IMR-90 (cell line): ENCODE measurements around the gene ADAP1. TPM values are rescaled to one million over a fixed set of nuclear protein-coding genes. Genes with fewer than 3 reads are reported as not detected.

ENCODE experiments used
- ATAC-seq: fragments of 200-7000 bp; cut with Tn5 transposase; 2 replicates; pipeline ENCODE4 v1.9.1; 2020; ENCODE audit warnings: low read depth, mild to moderate bottlenecking, moderate library complexity
- BruUV-seq: library from RNA; stranded (reverse); fragments of 400-500 nt; replicated peaks from 2 replicates; lab custom pipeline; 2021; lab: Mats Ljungman, UMichigan
- CTCF ChIA-PET: fragments of 300-600 bp; formaldehyde crosslinking; extraction: SDS; loops from one replicate; lab custom pipeline; 2021; ENCODE audit warnings: antibody characterized with exemption; lab: Yijun Ruan, JAX
- POLR2A ChIA-PET: fragments of 300-600 bp; sonication (Branson Sonifier 250); formaldehyde crosslinking; loops from one replicate; lab custom pipeline; 2022; ENCODE audit warnings: antibody characterized with exemption; ENCODE audit not compliant: unreplicated experiment; lab: Charles Lee
- DNase-seq: peaks from one replicate; pipeline ENCODE4 v3.0.0; 2013
- H2AFZ ChIP-seq: replicated peaks from 2 replicates; pipeline ENCODE3; 2013; ENCODE audit warnings: low read length, mild to moderate bottlenecking; ENCODE audit not compliant: poor library complexity
- H2AK5ac ChIP-seq: 2 replicates; pipeline ENCODE4 v1.6.1; 2013; ENCODE audit warnings: low read depth, low read length, inconsistent platforms
- H2AK9ac ChIP-seq: replicated peaks from 2 replicates; pipeline ENCODE3; 2013; ENCODE audit warnings: mild to moderate bottlenecking, low read depth, low read length, moderate library complexity; ENCODE audit not compliant: poor library complexity
- H2BK120ac ChIP-seq: 2 replicates; pipeline ENCODE4 v1.6.1; 2013; ENCODE audit warnings: low read depth, low read length, inconsistent platforms
- H2BK15ac ChIP-seq: 3 replicates; pipeline ENCODE4 v1.6.1; 2013; ENCODE audit warnings: low read depth, low read length, inconsistent platforms
- H2BK20ac ChIP-seq: 2 replicates; pipeline ENCODE4 v1.6.1; 2013; ENCODE audit warnings: low read depth, mild to moderate bottlenecking, inconsistent platforms, low read length, moderate library complexity
- H2BK5ac ChIP-seq: 2 replicates; pipeline ENCODE4 v1.6.1; 2013; ENCODE audit warnings: mild to moderate bottlenecking, low read depth, low read length, inconsistent platforms; ENCODE audit not compliant: poor library complexity, severe bottlenecking
- H3K14ac ChIP-seq: replicated peaks from 2 replicates; pipeline ENCODE4 v1.6.1; 2013; ENCODE audit warnings: low read depth, low read length, inconsistent platforms
- H3K18ac ChIP-seq: 2 replicates; pipeline ENCODE4 v1.6.1; 2013; ENCODE audit warnings: low read depth, low read length, control low read depth
- H3K23ac ChIP-seq: 2 replicates; pipeline ENCODE4 v1.6.1; 2013; ENCODE audit warnings: low read depth, low read length, inconsistent platforms
- H3K27ac ChIP-seq: 2 replicates; pipeline ENCODE4 v1.5.1; 2013; ENCODE audit warnings: mild to moderate bottlenecking, control low read depth, low read length; ENCODE audit not compliant: insufficient read depth
- H3K27me3 ChIP-seq: 2 replicates; pipeline ENCODE4 v1.6.1; 2013; ENCODE audit warnings: low read length; ENCODE audit not compliant: control insufficient read depth, insufficient read depth
- H3K36me3 ChIP-seq: 2 replicates; pipeline ENCODE4 v1.6.1; 2013; ENCODE audit warnings: low read length, mixed read lengths; ENCODE audit not compliant: control insufficient read depth, insufficient read depth
- H3K4ac ChIP-seq: 2 replicates; pipeline ENCODE4 v1.6.1; 2013; ENCODE audit warnings: low read depth, low read length, inconsistent platforms
- H3K4me1 ChIP-seq: 2 replicates; pipeline ENCODE4 v1.6.1; 2013; ENCODE audit warnings: low read length, mixed read lengths; ENCODE audit not compliant: control insufficient read depth, insufficient read depth
- H3K4me2 ChIP-seq: 2 replicates; pipeline ENCODE4 v1.6.1; 2013; ENCODE audit warnings: low read depth, mild to moderate bottlenecking, control low read depth, low read length, moderate library complexity
- H3K4me3 ChIP-seq: 2 replicates; pipeline ENCODE4 v1.5.1; 2013; ENCODE audit warnings: low read depth, mild to moderate bottlenecking, control low read depth, low read length, moderate library complexity; ENCODE audit not compliant: insufficient read depth
- H3K56ac ChIP-seq: 2 replicates; pipeline ENCODE4 v1.6.1; 2013; ENCODE audit warnings: low read length, inconsistent platforms; ENCODE audit not compliant: insufficient read depth; ENCODE audit errors: extremely low read depth
- H3K79me1 ChIP-seq, 2 experiments: 2 replicates each; pipeline ENCODE4 v1.6.1; 2013; ENCODE audit warnings: low read length in 2 of 2, inconsistent platforms in 1 of 2, low read depth in 1 of 2
- H3K9ac ChIP-seq: 2 replicates; pipeline ENCODE4 v1.6.1; 2013; ENCODE audit warnings: low read depth, low read length, control low read depth
- H3K9me1 ChIP-seq: 2 replicates; pipeline ENCODE4 v1.6.1; 2013; ENCODE audit warnings: low read length, inconsistent platforms; ENCODE audit not compliant: insufficient read depth
- H3K9me3 ChIP-seq: 2 replicates; pipeline ENCODE4 v1.6.1; 2013; ENCODE audit warnings: low read length; ENCODE audit not compliant: control insufficient read depth, insufficient read depth
- H4K20me1 ChIP-seq: 2 replicates; pipeline ENCODE4 v1.6.1; 2013; ENCODE audit warnings: low read length, inconsistent platforms; ENCODE audit not compliant: insufficient read depth
- H4K5ac ChIP-seq: 2 replicates; pipeline ENCODE4 v1.6.1; 2013; ENCODE audit warnings: mild to moderate bottlenecking, low read depth, low read length, control low read depth
- H4K8ac ChIP-seq, 2 experiments: 2 replicates each; pipeline ENCODE4 v1.6.1; 2013; ENCODE audit warnings: low read depth in 2 of 2, low read length in 2 of 2, control low read depth in 1 of 2, inconsistent platforms in 1 of 2
- H4K91ac ChIP-seq: 2 replicates; pipeline ENCODE4 v1.6.1; 2013; ENCODE audit warnings: low read depth, low read length, inconsistent platforms; ENCODE audit not compliant: insufficient read depth
- BHLHE40 ChIP-seq: fragments of 150-350 bp; IDR thresholded peaks from 2 replicates; pipeline ENCODE4 v1.6.1; 2016; ENCODE audit warnings: mild to moderate bottlenecking, low read depth, low read length
- CEBPB ChIP-seq: IDR thresholded peaks from 2 replicates; pipeline ENCODE4 v1.6.1; 2012; ENCODE audit warnings: low read depth, low read length, improper control_type of control experiment
- FOS ChIP-seq: fragments of 150-350 bp; IDR thresholded peaks from 2 replicates; pipeline ENCODE4 v1.6.1; 2016; ENCODE audit warnings: low read depth, low read length
- MAFK ChIP-seq: IDR thresholded peaks from 2 replicates; pipeline ENCODE4 v1.6.1; 2012; ENCODE audit warnings: low read depth, low read length, improper control_type of control experiment
- MAZ ChIP-seq: IDR thresholded peaks from 2 replicates; pipeline ENCODE4 v1.6.1; 2012; ENCODE audit warnings: low read depth, mild to moderate bottlenecking, low read length, improper control_type of control experiment, moderate library complexity, borderline replicate concordance
- USF2 ChIP-seq: fragments of 150-350 bp; IDR thresholded peaks from 2 replicates; pipeline ENCODE4 v1.6.1; 2017; ENCODE audit warnings: mild to moderate bottlenecking, antibody characterized with exemption, low read length, low read depth
- WGBS, 2 experiments: methylation state at CpG; one replicate each; pipeline versions ENCODE4 v1.1.5 to v1.1.7; 2013; ENCODE audit warnings: missing lambda C conversion rate in 2 of 2; ENCODE audit not compliant: insufficient read length in 1 of 2; ENCODE audit errors: extremely low coverage in 2 of 2; 5-methylcytosine and 5-hydroxymethylcytosine counted together
- dilution Hi-C: fragments of 300-500 bp; cut with HindIII; formaldehyde crosslinking; loops from one replicate; pipeline ENCODE4 v1.14.3; 2018; ENCODE audit warnings: low sequenced_read_pairs; ENCODE audit not compliant: unreplicated experiment
- in situ Hi-C: fragments of 300-500 bp; cut with MboI; formaldehyde crosslinking; loops from 3 replicates; pipeline ENCODE4 v1.14.3; 2019; ENCODE audit warnings: low sequenced_read_pairs, inconsistent platforms, mixed read lengths
- intact Hi-C: fragments of 100-400 bp; cut with micrococcal nuclease; formaldehyde crosslinking; loops from 2 replicates; pipeline ENCODE4 v1.10.0; 2022
- polyA plus RNA-seq, 3 experiments: library from polyadenylated mRNA; depleted of rRNA; stranded (reverse); fragments of >200 nt; gene quantifications; 2 replicates each; pipeline ENCODE4 v1.2.3, GENCODE V29; 2012; ENCODE audit warnings: low replicate concordance in 1 of 3
- total RNA-seq: library from RNA; depleted of rRNA; stranded (reverse); fragments of >200 nt; gene quantifications from 2 replicates; pipeline ENCODE4 v1.2.3, GENCODE V29; 2012

The ADAP1 gene
- total and polyA plus RNA-seq, 2 of the 4 experiments (the other 2 are of a cell fraction): 1.4 to 2.0 TPM

- WGBS, 2 experiments: 22% methylated on average over 4 of the region's 20 CpGs; no CpG with 5 or more reads in 1 of the 2 experiments
- Histone ChIP-seq H4K5ac (no peak overlapping the region), H3K14ac (no peak overlapping the region; the same call in 1 of the 2 replicates), H2BK15ac (peak overlapping the region; percentile 10; the same call in 1 of the 3 replicates), H3K9ac (no peak overlapping the region; the same call in 1 of the 2 replicates), H3K27me3 (no peaks in the 10 kb centered on the region; the same call in 1 of the 2 replicates), H3K4me3 (no peak overlapping the region), H4K91ac (peak overlapping the region; percentile 69), H3K27ac (no peak overlapping the region; the same call in 1 of the 2 replicates), H3K4ac (peak overlapping the region; percentile 73), H3K9me3 (no peaks in the 10 kb centered on the region), H3K9me1 (no peaks in the 10 kb centered on the region), H4K20me1 (no peaks in the 10 kb centered on the region; the same call in 1 of the 2 replicates), H3K4me2 (peak overlapping the region; percentile 18), H2BK120ac (peak overlapping the region; percentile 81), H2AFZ (peak overlapping the region; percentile 77), H3K4me1 (peaks cover 10% of the 10 kb centered on the region), H3K79me1 (no peaks in the 10 kb centered on the region), H2BK20ac (no peak overlapping the region), H2BK5ac (no peak overlapping the region), H3K56ac (no peak overlapping the region), H3K36me3 (no peaks in the 10 kb centered on the region), H4K8ac (peak overlapping the region; percentile 29 to 72; a peak in 3 of 4 replicates), H3K23ac (no peak overlapping the region), H2AK5ac (peak overlapping the region; percentile 88), H3K18ac (no peak overlapping the region), H2AK9ac (peak overlapping the region; percentile 87)
- peak; percentile 13 for ATAC-seq
- intact Hi-C loops (loop anchor here (10.0 kb wide), 1 partner anchor 140 kb away; the partner anchor contains the start of gene GPR146), dilution Hi-C loops (no loop called here), in situ Hi-C loops (no loop called here)
- DNase-seq: peak; percentile 40
- ChIA-PET CTCF (no interaction called here), POLR2A (no interaction called here)
- BruUV-seq: no TSS peak
- TF ChIP-seq FOS (peak; percentile 36; the same call in 1 of the 2 replicates), MAFK (no peak), MAZ (peak; percentile 84; the same call in 1 of the 2 replicates), USF2 (no peak), BHLHE40 (no peak), CEBPB (peak; percentile 43; the same call in 1 of the 2 replicates)
Observed at GRCh38 chr7:904847-905246, 49.6 kb downstream of the ADAP1 start.
